Measurements from ENCODE around the gene RPS6KA5. TPM values are rescaled to one million over a fixed set of nuclear protein-coding genes. Genes with fewer than 3 reads are reported as not detected.

The RPS6KA5 gene
- total RNA-seq, 1 experiment from 2014 or later, result 2.6 TPM

GRCh38 chr14:90809530-90810312 is 250.7 kb downstream of the RPS6KA5 start:
- Histone ChIP-seq H3K4me3 (ENCODE audit: low read depth in 2 of 2, low read length in 2 of 2) (no peak overlapping the region), H3K9me3 (ENCODE audit: control insufficient read depth, insufficient read depth, low read depth, low read length) (no peaks in the 10 kb centered on the region), H3K36me3 (ENCODE audit: control insufficient read depth, insufficient read depth, low read length) (no peaks in the 10 kb centered on the region), H3K27ac (ENCODE audit: low read length) (no peak overlapping the region), H3K4me1 (ENCODE audit: control insufficient read depth, insufficient read depth, low read length) (no peaks in the 10 kb centered on the region; the same call in 1 of the 2 replicates), H3K27me3 (ENCODE audit: control insufficient read depth, insufficient read depth, low read length) (no peaks in the 10 kb centered on the region)
- ATAC-seq (no peak), DNase-seq (ENCODE audit: low read depth, low spot score) (no peak)
- no TSS peak for BruUV-seq (replicated peaks)
- TF ChIP-seq CTCF (IDR thresholded peaks at IDR 0.05) (no peak), TCF7L2 (IDR thresholded peaks at IDR 0.05; ENCODE audit: low read depth, low read length) (no peak), POLR2AphosphoS5 (IDR thresholded peaks at IDR 0.05; ENCODE audit: low read depth, low read length) (no peak), SIN3A (IDR thresholded peaks at IDR 0.05; ENCODE audit: borderline replicate concordance, insufficient read depth, low read depth, low read length) (no peak)
- TF ChIP-seq, protein P1, sequence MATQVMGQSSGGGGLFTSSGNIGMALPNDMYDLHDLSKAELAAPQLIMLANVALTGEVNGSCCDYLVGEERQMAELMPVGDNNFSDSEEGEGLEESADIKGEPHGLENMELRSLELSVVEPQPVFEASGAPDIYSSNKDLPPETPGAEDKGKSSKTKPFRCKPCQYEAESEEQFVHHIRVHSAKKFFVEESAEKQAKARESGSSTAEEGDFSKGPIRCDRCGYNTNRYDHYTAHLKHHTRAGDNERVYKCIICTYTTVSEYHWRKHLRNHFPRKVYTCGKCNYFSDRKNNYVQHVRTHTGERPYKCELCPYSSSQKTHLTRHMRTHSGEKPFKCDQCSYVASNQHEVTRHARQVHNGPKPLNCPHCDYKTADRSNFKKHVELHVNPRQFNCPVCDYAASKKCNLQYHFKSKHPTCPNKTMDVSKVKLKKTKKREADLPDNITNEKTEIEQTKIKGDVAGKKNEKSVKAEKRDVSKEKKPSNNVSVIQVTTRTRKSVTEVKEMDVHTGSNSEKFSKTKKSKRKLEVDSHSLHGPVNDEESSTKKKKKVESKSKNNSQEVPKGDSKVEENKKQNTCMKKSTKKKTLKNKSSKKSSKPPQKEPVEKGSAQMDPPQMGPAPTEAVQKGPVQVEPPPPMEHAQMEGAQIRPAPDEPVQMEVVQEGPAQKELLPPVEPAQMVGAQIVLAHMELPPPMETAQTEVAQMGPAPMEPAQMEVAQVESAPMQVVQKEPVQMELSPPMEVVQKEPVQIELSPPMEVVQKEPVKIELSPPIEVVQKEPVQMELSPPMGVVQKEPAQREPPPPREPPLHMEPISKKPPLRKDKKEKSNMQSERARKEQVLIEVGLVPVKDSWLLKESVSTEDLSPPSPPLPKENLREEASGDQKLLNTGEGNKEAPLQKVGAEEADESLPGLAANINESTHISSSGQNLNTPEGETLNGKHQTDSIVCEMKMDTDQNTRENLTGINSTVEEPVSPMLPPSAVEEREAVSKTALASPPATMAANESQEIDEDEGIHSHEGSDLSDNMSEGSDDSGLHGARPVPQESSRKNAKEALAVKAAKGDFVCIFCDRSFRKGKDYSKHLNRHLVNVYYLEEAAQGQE (IDR thresholded peaks at IDR 0.05; ENCODE audit: insufficient read depth in 1 of 2, low read depth in 2 of 2, low read length in 1 of 2), result no peak
- intact Hi-C loops (cut with micrococcal nuclease; ENCODE audit: unreplicated experiment), result no loop called here
- ChIA-PET POLR2A (no interaction called here), CTCF (no interaction called here)
- in situ Hi-C loops (cut with HindIII; ENCODE audit: low pct_unique_long_range_greater_than_20kb, low sequenced_read_pairs), result no loop called here

DNA sequence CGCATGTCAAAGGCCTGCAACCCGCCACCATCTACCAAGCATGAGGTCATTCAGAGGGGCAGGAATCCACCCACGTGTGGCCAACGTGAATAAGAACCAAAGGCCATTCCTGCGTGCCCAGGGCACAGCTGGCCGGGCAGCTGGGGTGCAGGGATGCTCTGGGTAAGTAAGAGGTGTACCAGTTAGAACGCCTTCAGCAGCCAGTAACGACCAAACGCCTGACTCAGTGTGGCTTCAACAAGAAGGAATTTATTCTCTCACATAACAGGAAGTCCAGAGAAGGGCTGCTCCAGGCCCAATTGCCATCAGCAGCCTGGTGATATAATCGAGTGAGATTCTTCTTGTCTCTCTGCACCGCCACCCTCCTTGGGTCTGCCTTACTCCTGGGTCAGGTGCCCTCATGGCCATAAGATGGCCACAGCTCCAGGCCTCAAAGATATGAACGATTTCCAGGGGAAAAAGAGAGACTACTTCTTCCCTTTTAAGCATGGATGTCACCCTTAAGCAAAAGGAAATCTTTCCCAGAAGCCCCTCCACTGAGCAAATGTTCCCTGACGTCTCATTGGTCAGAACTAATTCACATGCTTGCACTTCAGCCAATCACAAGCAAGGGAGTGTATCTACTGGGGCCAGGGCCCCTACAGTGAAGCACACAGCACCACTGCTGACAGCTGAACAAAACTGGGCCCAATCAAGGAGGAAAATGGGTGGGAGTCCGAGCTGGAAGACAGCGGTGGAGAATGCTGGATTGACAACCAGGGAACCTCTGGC is 251.5 kb downstream of the RPS6KA5 start:
- ChIA-PET CTCF (no interaction called here), POLR2A (no interaction called here)
- no peaks in the 10 kb centered on the region for H3K4me1 ChIP-seq (ENCODE audit: control insufficient read depth, insufficient read depth, low read length)
- TF ChIP-seq SIN3A (IDR thresholded peaks at IDR 0.05; ENCODE audit: borderline replicate concordance, insufficient read depth, low read depth, low read length), result no peak
- no peak for TF ChIP-seq POLR2AphosphoS5 (IDR thresholded peaks at IDR 0.05; ENCODE audit: low read depth, low read length)
- TF ChIP-seq TCF7L2 (IDR thresholded peaks at IDR 0.05; ENCODE audit: low read depth, low read length), result no peak
- TF ChIP-seq CTCF (IDR thresholded peaks at IDR 0.05), result no peak
- TF ChIP-seq, protein P1 (IDR thresholded peaks at IDR 0.05; ENCODE audit: insufficient read depth in 1 of 2, low read depth in 2 of 2, low read length in 1 of 2), result no peak
- no peaks in the 10 kb centered on the region for H3K27me3 ChIP-seq (ENCODE audit: control insufficient read depth, insufficient read depth, low read length)
- BruUV-seq (replicated peaks), result no TSS peak
- no peaks in the 10 kb centered on the region for H3K36me3 ChIP-seq (ENCODE audit: control insufficient read depth, insufficient read depth, low read length)
- ATAC-seq (no peak), DNase-seq (ENCODE audit: low read depth, low spot score) (no peak)
- in situ Hi-C loops (cut with HindIII; ENCODE audit: low pct_unique_long_range_greater_than_20kb, low sequenced_read_pairs) (no loop called here), intact Hi-C loops (cut with micrococcal nuclease; ENCODE audit: unreplicated experiment) (no loop called here)
- no peak overlapping the region for H3K27ac ChIP-seq (ENCODE audit: low read length)
- no peak overlapping the region for H3K4me3 ChIP-seq (ENCODE audit: low read depth in 2 of 2, low read length in 2 of 2)
- no peaks in the 10 kb centered on the region for H3K9me3 ChIP-seq (ENCODE audit: control insufficient read depth, insufficient read depth, low read depth, low read length)
